Non-pigmented ciliary epithelial cell (primary cell): ENCODE data around the gene CDKAL1.
"Not testable (repeated sequence)": the region's sequence is repeated elsewhere in the genome, so short reads cannot be mapped to it uniquely, and the experiment has no call there.

Source experiments
- DNase-seq: peaks from one replicate; pipeline ENCODE4 v3.0.0-alpha.2; 2010; ENCODE audit warnings: low read depth

CDKAL1 gene

DNA sequence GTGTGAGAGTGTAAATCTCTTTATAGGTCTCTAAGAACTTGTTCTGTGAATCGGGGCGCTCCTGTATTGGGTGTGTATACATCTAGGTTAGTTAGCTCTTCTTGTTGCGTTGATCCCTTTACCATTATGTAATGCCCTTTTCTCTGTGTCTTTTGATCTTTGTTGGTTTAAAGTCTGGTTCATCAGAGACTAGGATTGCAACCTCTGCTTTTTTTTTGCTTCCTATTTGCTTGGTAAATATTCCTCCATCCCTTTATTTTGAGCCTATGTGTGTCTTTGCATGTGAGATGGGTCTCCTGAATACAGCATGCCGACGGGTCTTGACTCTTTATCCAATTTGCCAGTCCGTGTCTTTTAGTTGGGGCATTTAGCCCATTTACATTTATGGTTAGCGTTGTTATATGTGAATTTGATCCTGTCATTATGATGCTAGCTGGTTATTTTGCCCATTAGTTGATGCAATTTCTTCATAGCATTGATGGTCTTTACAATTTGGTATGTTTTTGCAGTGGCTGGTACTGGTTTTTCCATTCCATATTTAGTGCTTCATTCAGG is 60.1 kb downstream of the CDKAL1 start:
- not testable (repeated sequence) for DNase-seq

DNA sequence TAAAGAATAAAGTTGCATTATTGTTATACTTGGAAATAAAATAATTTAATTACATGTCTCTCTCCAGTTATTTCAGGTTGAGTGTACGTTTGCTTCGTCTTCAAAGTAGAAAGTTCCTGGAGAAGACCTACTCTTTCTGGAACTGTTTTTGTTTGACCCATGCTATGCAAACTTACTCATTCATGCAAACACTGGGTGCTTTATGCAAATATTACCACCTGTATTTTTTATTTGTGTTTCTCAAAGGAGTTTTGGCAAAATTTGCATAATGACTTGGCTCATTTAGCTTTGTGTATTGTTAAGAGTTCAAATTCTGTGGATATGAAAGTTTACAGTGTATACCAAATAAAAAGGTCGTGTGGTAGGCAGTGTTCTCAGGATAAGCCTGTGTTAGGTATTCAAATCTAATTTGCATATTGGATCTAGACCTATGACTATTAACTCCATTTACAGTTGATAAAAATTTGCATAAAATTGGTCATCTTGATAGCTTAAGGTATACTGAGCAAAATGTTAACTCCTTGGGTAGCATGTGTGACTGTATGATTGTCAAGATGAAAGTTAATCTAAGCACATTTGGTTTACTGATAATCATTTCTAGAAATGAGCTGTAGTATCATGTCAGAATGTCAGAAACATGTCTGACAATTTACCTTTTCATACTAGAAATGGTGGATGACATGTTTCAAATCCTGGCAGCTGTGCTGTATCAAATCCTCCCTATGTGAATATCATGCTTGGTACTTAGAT is 65.2 kb downstream of the CDKAL1 start:
- no peak for DNase-seq

DNA sequence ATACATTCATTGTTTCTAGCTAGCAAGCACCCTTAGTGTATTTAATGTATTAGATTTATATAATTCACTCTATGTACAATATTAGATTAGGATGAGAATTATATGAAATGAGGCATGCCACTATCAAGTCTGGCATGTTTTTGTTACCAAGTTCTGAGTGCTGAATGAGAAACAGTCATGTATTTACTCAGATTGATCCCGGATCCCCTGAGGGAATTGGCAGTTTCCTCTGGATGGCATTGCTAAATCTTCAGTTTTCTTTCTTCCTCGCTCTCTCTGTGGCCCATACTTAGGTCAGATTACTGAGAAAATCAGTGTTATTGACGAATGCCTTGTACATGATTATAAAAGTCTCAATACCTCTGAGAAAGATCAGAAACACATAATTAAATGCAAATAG is 66.6 kb downstream of the CDKAL1 start:
- no peak for DNase-seq

DNA sequence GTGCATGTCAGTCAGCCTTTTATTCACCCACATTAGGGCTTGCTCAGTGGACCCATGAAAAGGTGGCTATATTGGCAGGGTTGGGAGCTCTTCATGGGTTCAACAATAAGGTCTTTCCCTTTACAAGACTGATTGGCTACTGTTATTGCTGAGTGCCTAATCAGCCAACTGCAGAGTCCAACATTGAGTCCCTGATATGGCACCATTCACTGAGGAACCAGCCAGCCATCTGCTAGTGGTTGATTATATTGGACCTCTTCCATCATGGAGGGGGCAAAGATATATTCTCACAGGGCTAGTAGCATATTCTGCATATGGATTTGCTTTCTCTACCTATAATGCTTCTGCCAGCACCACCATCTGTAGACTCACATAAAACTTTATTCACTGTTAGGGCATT is 69.9 kb downstream of the CDKAL1 start:
- DNase-seq, result no peak

DNA sequence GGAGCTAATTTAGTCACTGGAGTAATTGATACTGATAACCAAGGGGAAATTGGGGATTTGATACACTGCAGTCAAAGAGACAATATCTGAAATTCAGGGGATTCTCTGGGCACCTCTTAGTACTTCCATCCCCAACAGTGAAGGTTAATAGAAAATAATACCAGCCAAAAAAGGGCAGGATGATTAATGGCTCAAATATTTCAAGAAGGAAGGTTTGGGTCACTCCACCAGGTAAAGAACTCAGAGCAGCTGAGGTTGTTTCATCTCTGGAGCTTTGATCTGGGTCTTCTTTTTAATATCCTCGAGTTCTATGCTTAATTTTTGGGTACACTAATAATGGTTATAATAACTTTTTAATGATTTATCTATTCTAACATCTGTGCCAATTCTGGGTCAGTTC is 70.8 kb downstream of the CDKAL1 start:
- no peak for DNase-seq

DNA sequence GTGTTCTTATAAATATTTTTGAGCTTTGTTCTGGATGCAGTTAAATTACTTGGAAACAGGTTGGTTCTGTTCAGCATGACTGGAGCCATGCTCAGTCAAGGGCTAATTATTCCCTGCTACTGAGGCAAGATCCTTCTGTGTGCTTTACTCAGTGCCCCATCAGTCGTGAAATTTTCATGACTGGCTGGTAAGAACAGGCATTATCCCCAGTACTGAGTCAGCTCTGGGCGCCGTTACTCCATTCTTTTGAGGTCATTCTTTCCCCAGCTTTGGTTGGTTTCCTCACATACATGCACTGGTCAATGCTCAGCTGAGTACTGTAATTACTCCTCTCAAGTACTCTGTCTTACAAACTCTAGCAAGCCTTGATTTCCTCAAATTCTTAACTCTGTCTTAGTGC is 71.3 kb downstream of the CDKAL1 start:
- DNase-seq, result no peak

DNA sequence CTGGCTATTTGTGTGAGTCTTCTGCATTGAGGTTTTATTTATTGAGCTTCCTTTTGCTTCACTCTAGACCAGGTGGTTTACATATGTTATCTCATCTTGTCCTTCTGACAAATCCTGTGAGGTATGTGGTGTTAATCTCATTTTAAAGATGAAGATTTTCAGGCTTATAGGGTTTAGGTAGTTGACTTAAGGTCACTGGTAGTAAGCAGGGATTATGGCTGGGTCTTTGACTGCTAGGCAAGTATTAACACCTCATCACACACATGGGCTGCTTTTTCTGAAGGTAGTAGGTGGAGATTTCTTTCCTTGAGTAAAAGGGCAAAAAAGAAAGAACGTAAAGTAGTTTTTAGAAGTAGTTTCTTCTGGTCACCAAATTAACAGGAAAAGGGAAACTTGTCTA is 72.6 kb downstream of the CDKAL1 start:
- DNase-seq, result no peak

DNA sequence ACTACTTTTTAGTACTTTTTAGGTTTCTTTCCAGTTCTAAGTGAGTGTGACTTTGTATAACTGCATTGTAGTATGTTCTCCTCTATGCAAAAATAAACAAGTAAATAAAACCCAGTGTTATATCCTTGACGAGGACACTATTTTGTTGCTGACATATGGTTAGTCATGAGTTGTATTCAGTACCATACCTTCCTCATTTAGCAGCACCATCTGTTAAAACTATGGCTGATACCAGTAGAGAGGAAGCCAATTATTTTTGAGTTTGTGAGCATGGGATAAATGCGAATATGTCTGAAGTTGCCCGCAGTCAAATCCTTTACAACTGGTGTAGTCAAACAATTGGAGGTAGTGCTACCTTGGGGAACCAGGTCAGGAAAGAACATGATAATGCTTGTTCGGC is 74.1 kb downstream of the CDKAL1 start:
- no peak for DNase-seq

DNA sequence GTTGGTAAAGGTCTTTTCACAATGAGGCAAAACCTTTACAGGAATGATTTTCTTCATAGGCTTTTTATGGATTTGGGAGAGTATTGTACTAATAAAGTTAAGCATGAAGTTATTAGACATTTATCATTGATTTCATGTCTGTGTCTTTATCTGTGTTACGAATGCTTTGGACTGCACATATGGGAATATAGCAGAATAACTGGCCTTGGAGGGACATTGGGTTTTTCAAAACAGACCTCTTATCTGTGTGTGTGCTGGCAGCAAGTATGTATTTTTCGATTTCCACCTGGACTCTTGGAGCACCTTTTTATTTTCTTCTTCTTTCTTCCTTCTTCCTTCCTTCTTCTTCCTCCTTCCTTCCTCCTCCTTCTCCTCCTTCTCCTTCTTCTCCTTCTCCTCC is 74.6 kb downstream of the CDKAL1 start:
- no peak for DNase-seq

DNA sequence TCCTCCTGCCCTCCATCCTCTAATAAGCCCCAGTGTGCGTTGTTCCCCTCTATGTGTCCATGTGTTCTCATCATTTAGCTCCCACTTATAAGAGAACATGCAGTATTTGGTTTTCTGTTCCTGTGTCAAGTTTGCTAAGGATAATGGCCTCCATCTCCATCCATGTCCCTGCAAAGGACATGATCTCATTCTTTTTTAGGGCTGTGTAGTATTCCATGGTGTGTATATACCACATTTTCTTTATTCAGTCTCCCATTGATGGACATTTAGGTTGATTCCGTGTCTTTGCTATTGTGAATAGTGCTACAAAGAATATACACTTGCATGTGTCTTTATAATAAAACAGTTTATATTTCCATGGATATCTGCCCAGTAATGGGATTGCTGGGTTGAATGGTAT is 75.7 kb downstream of the CDKAL1 start:
- DNase-seq, result not testable (repeated sequence)

DNA sequence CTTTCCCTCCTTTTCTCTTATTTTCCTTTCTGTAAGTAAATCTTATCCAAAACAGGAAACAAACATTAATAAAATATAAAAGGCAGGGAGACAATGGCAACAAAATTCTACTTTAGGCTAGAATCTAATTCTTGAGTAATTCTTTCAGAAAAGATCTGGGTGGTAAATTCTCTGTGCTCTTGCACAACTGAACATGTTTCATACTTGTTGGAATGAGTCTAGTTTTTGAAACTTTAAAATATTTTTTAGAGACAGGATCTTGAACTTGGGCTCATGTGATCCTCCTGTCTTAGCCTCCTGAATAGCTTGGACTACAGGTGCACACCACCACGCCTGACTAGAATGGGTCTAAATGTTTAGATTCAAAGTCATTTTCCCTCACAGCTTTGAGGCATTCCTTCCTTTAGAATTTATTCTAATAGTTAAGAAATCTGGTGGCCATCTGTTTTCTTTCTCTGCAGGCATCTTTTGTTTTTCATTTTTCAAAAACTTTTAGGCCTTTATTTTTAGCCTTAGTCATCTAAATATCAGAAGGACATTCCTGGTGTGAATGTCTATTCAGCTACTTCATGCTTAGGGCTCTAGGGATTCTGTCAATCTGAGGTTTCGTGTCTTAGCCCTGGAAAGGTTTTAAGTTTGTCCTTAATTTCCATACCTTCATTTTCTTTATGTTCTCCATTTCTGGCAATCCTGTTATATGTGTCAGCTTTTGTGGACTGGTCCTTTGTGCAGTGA is 76.5 kb downstream of the CDKAL1 start:
- DNase-seq, result no peak

DNA sequence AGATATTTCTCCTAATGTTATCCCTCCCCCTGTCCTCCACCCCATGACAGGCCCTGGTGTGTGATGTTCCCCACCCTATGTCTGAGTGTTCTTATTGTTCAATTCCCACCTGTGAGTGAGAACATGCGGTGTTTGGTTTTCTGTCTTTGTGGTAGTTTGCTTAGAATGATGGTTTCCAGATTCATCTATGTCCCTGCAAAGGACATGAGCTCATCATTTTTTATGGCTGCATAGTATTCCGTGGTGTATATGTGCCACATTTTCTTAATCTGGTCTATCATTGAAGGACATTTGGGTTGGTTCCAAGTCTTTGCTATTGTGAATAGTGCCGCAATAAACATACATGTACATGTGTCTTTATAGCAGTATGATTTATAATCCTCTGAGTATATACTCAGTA is 83.3 kb downstream of the CDKAL1 start:
- DNase-seq, result not testable (repeated sequence)

DNA sequence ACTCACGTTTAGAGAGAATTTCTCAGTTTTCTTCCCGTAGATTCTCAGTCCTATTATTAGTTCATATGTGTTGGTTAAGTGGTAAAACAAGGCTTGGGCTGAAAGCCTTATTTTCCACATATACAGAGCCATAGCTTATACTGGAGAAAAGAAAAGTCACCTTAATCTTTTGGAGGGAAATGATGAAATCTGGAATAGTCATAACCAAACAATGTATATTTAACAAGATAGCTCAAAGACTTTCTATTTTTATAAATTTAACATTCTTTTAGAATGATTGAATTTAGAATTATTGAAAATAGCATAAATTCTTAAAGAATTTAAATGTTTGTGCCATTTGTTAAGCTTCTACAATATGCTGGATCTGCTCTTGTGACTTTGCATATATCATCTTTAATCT is 85.8 kb downstream of the CDKAL1 start:
- no peak for DNase-seq

DNA sequence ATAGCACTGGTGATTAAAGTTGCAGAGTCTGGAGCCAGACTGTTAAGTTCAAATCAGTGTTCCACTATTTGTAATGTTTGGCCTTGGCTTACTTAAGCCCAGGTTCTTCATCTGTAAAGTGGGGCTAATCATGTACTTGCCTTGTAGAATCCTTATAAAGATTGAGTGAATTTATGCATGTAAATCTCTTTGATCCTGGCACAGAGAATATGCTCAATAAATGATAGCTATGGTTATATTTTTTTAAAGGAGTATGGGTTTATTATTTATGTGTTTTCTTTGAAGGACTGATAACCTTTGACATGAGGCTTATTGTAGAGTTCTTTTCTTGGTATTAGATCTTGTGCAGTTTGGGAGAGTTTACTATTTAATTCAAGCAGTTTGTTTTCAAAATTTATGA is 89.5 kb downstream of the CDKAL1 start:
- DNase-seq, result no peak

DNA sequence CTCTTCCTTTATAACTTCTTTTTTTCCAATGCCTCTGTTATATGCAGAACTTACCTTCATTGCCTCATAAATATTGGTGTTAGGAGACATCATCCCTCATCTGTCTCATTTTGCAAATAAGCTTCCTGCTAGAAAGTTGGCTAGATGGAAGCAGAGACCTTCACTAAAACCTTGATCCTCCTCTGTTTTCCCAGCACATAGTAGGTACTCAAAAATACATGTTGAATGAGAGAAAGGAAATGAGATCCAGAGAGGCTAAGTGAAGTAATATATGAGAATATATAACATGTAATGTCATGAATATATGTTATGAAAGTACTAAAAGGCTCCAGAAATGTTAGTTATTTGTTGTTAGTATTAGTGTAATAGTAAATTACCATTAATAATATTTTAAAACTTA is 91.9 kb downstream of the CDKAL1 start:
- DNase-seq, result no peak

DNA sequence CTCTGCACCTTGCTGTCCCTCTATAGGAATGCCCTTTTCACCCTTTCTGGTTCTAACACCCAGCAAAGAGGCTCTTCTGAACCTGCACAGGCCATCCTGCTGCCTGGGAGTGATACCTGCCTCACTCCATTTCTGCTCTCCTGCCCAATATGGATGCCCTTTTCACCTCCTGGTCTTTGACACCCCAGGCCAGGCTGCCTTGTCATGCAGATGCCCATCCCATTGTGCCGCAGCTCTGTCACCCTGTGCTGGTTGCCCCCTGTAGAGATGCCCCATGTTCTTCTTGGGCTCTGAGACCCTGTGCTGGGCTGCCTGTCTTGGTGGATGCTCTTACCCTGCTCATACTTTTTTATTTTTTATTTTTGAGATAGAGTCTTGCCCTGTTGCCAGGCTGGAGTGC is 95.3 kb downstream of the CDKAL1 start:
- no peak for DNase-seq

DNA sequence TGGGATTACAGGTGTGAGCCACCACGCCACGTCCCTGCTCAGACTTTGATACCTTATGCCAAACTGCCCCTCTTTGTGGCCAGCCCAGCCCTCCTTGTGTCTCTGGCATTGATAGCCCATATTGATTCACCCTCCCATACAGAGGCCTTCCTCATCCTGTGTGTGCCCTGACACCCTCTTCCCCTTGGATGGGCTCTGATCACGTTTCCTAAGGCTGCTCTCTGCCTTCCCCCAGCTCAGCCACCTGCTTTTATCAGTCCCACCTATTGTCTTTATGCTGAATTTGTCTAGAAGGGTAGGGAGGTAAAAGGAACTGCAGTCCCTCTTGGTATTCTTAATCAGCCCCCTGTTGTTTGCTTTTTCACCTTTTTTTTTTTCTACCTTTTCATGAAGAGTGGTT is 95.9 kb downstream of the CDKAL1 start:
- no peak for DNase-seq

DNA sequence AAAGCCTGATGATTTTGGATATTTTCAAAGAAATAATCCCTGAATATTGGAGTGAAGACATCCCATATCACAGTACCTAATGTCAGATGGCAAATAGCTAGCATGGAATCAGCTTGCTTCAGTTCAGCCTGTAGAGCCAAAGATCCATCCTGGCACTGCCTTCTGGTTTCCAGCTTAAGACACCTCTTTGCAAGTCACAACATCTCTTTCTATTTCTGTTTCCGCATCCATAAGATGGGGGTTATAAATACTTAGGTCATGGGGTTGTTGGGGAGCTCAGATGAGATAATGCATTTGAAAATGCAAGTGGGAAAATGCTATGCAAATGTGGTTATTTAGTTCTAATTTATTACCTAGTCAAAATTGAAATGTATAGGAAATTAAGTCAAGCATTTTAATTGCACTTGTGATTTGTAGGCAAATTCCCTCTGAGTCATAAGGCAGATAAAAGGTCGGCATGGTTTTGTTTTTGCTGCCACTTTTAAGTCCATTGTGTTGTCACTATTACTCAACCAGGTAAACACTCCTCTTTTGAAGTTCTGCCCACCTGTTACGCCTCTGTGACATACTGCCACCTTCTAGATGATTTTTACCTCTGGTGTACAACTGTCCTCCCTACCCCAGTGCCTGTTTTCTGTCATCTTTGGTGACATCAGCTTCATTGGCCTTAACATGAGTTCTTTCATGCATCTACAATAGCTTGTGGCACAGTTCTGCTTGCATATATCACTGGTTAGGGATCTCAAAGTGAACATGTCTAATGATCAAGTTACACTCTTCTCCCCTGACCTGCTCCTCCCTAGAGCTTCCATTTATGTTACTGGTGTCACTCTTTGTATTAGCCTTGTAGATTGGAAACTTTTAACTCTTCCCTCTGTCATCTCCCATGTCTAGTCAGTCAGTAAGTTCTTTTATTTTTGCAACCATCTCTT is 96.6 kb downstream of the CDKAL1 start:
- DNase-seq, result no peak

DNA sequence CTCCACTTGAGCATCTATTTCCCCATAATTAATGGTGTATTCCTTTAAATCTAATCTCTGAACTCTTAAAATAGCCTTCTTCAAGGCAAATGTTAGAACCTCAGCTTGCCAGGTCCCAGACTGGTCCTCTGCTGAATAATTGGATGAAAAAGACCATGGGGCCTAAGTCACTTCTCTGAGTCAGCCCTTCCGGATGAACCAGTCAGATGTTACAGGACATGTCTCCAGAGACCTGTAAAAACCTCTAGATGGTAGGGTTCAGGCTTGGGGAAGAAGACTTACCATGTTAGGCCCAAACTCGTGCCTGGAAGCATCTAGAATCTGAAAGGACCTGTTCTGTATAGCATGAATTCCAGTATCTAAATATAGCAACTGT is 97.3 kb downstream of the CDKAL1 start:
- DNase-seq, result no peak

DNA sequence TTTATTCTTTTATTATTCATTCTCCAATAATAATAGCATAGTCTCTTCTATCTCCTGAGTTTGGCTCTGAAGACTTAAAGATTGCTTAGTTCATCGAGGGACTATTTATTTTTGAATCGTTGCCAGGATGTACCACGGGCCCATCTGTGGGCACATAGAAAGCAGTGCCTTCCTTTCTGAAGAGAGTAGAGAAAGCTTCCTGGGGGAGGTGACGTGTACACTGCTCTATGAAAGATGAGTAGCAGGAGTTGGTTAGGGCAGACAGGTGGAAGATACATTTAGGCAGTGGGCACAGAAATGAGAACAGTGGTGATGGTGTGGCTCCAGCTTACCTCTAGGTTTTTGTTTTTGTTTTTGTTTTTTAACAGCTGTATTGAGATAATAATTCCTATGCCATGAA is 98.4 kb downstream of the CDKAL1 start:
- DNase-seq, result no peak

DNA sequence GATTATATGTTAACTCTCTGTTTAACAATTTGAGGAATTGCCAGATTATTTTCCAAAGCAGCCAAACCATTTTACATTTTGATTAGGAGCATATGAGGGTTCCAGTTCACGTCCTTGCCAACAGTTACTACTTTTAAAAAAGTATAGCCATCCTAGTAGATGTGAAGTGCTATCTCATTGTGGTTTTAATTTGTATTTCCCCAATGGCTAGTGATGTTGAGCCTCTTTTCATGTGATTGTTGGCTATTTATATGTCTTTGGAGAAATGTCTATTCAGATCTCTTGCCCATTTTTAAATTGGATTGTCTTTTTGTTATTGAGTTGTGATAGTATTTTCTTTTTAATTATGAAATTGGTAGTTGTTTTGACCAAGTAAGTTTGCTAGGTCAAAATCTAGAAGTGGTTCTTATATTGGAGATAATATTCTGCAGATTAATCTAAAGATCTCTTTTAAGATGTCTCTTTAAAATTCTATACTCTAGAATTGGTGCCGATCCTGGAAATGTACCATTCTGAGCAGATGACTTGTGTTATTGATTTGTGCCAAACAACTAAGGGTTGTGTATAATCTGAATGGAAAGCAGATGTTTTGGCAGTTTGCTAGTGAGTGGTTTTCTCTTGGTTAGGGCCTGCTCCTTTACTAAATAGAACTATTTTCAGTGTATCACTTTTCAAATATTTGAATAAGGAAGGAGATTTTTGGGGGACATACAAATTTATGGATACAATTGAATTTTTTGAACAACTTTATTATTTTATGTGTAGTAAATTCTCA is 99.5 kb downstream of the CDKAL1 start:
- no peak for DNase-seq

DNA sequence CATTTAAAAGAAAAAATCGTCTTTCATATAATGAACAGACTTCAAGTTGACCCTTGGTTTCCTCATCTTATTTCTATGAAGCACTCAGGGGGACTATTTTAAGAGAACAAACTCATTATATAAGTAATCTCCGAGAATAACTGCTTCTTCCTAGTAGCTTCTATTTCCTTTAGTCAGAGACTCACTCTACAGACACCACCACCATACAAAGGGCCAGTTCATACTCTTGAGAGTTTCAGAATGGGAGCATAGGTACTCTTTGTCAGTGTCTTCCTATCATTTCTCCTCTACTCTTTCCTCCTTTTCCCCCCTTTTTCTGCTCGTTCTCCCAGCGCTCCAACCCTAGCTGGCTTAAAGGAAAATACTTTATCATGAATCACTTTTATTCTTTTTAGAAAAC is 104.9 kb downstream of the CDKAL1 start:
- DNase-seq, result no peak
